OCI-LY3 (cell line): ENCODE data around the gene ST6GALNAC6.
"Not testable (repeated sequence)": the region's sequence is repeated elsewhere in the genome, so short reads cannot be mapped to it uniquely, and the experiment has no call there.

Experiments
- CTCF ChIP-seq: fragments of 200-600, 300-600 bp; sonication (generic); IDR thresholded peaks from 2 replicates; pipeline ENCODE4 v1.5.1; 2014; ENCODE audit warnings: antibody characterized with exemption, low read length, low read depth
- EZH2phosphoT487 ChIP-seq: fragments of 200-600 bp; shearing (Covaris generic); IDR thresholded peaks from 2 replicates; pipeline ENCODE4 v1.6.1; 2018; ENCODE audit warnings: antibody characterized with exemption, mixed run types, low read depth

GRCh38 chr9:127845619-127846018, 53.8 kb downstream of the ST6GALNAC6 start:
- TF ChIP-seq CTCF, EZH2phosphoT487: not testable (repeated sequence)
